ENCODE measurements around the gene FADS3.
A peak's percentile ranks its signal among the peaks of the same experiment; 100 is the strongest.

Gene FADS3, protein sequence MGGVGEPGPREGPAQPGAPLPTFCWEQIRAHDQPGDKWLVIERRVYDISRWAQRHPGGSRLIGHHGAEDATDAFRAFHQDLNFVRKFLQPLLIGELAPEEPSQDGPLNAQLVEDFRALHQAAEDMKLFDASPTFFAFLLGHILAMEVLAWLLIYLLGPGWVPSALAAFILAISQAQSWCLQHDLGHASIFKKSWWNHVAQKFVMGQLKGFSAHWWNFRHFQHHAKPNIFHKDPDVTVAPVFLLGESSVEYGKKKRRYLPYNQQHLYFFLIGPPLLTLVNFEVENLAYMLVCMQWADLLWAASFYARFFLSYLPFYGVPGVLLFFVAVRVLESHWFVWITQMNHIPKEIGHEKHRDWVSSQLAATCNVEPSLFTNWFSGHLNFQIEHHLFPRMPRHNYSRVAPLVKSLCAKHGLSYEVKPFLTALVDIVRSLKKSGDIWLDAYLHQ

GRCh38 chr11:61891331-61892084 is at the start of gene FADS3:
TSS of gene FADS3 (minus strand) at chr11:61891545. CDS start at chr11:61891381, 164 bp downstream.
- DNase-seq = peak; percentile 95

DNA sequence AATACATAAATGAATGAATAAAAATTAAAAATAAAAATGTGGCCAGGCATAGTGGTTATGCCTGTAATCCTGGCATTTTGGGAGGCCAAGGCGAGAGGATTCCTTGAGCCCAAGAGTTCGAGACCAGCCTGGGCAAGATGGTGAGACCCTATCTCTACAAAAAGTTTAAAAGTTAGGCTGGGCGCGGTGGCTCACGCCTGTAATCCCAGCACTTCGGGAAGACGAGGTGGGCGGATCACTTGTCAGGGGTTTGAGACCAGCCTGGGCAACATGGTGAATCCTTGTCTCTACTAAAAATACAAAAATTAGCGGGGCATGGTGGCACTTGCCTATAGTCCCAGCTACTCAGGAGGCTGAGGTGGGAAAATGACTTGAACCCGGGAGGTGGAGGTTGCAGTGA is 49.1 kb upstream of the FADS3 start:
- DNase-seq = no peak

DNA sequence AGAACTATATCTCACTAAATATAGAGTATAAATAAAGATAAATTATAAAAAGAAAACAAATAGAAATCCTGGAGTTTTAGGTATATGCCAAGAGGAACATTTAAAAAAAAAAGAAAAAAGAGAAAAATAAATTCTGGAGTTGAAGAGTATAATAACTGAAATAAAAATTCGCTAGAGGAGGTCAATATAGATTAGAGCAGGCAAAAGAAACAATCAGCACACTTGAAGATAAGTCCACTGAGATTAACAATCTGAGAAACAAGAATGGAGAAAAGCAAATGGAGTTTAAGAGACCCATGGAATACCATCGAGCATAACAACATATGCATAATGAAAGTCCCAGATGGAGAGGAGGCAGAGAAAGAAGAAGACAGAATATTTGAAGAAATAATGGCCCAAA is 44.5 kb upstream of the FADS3 start:
- DNase-seq = no peak

DNA sequence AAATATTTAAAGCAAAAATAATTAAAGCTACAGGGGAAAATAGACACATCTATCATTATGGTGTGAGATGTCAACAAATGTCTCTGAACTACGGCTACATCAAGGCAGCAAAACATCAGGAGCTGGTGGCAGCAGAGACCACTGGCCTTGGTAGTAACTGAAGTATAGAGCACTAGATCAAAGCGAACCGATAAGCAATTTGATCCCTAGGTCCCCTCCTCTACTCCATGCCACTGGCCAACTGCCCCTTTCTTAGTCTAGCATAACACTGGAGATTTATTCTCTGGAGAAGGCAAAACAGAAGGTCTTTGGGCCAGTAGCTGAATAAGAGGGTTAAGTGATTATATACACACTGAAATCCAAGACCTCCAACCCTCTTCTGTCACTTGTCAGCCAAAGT is 39.6 kb upstream of the FADS3 start:
- DNase-seq = no peak

DNA sequence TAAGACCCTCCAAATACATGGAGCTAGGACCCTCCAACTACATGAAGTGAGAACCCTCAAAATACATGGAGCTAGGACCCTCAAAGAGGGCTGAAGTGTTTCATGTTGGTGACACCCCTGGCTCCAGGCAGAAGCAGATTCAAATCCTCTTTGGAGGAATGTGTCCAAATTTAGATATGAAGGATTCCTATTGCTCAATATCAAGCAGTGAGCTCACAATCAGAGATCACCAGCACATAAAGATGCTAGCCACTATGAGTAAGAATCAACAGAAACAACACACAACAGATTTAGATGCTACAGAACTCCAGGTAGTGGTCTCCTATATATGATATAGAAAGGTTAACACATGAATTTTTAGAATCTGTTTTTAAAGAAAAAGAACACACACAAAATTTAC is 37.3 kb upstream of the FADS3 start:
- DNase-seq = no peak

DNA sequence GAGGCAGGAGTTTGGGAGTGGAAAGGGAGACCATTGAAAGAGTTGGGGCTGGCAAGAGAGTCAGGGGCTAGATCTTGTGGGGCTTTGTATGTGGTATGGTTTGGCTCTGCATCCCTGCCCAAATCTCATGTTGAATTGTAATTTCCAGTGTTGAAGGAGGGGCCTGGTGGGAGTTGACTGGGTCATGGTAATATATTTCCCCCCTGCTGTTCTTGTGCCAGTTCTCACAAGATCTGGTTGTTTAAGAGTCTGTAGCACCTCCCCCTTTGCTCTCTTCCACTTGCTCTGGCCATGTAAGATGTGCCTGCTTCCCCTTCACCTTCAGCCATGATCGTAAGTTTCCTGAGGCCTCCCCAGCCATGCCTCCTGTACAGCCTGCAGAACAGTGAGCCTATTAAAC is 36.2 kb upstream of the FADS3 start:
- DNase-seq = no peak

- no peak for DNase-seq
Measured at GRCh38 chr11:61926235-61926634, 34.9 kb upstream of the FADS3 start.

- DNase-seq = no peak
Measured at GRCh38 chr11:61925736-61926135, 34.4 kb upstream of the FADS3 start.

GRCh38 chr11:61924064-61924455 is 32.7 kb upstream of the FADS3 start:
- no peak for DNase-seq

GRCh38 chr11:61923166-61924063 is 32.1 kb upstream of the FADS3 start:
- no peak for DNase-seq

GRCh38 chr11:61922539-61922938 is 31.2 kb upstream of the FADS3 start:
- no peak for DNase-seq

DNA sequence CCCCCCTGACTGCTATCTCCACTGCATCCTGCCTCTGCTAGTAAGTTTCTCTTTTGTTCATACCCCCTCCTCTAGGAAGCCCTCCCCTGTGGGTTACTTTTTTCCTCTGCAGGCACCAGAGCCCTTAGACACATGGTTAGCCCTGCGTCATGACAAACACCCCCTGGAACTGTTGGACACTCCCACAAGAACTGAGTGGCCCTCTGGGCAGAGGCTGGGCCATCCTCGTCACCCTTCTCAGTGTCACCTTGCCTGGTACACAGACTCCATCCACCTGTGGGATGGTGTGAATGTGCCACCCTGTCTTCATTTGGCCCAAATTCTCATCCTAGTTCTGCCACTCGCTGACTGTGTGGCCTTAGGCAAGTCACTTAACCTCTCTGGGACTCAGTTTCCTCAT is 30.1 kb upstream of the FADS3 start:
- DNase-seq = no peak

DNA sequence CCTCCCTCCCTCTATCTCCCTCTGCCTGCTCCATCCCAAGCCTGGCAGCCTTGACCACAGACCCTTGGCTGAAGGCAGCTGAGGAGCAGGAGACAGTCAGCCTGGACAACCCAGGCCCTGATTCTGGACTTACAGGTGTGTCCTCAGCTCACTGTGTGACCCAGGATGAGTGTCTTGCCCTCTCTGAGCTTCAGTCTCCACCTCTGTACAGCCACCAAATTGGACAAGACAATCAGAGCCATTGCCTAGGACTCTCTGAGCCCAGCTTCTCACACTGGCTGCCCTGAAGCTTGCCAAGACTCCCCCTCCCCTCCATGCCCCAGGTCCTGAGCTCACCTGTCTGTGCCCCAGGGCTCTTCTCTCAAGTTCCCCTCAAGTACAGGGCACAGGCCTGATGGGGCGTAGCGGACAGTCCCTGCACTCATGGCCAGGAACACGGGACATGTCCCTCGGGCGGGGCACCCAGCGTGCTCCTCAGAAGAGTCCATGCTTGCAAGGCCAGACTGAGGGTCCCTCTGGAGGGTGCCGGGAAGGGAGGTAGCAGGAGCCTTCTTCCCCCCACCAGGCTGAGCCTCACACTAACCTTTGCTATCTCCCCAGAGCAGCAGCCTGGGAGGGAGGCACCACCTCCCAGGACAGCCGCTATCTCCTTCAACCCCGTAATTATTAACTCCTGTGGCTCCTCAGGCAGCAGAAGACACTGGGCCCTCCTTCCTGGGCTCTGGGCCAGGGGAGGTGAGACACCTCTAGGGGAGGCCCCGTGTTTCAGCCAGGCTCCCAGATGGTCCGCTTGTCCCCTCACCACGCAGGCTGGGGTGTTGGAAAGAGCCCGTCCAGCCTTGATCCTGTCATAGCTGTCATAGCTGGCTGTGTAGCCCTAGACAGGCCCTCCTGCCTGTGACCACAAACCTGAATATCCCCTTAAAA is 28.6 kb upstream of the FADS3 start:
- DNase-seq = no peak

- no peak for DNase-seq
Measured at GRCh38 chr11:61918938-61919704, 27.8 kb upstream of the FADS3 start.

DNA sequence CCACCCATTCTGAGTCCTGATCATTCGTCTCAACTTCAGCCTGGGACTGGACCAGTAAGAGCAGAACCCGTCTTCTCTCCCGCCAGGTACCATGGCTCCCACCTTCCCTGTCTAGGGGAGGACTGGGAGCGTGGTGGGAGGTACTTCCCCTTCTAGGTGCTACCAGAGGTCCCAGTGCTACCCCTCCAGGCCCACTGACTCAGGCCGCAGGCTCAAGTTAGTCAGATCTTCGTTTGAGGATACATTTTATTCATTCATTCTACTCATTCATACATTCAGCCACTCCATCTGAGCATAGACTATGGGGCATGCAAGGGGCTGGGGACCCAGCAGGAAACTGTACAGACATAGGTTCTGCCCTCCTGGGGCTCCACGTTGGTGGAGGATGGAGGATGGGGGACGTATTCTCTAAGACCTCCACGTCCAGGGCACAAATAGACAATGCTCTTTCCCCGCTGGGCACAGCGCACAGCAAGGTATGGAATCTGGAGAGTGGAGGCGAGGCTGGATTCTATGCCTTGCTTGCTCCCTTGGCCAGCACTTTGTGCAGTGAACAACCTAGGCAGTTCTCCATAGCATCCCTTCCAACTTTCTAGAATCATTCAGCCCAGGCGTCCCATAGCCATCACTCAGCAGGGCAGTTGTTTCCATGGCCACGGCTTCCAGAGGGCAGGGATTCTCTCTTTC is 27.0 kb upstream of the FADS3 start:
- DNase-seq = no peak

GRCh38 chr11:61917334-61918109 is 26.2 kb upstream of the FADS3 start, which contains the start of gene RAB3IL1:
TSS of gene RAB3IL1 (minus strand) at chr11:61917566. CDS start at chr11:61917367, 199 bp downstream.
- peak; percentile 38 for DNase-seq

- no peak for DNase-seq
Measured at GRCh38 chr11:61916737-61917333, 25.5 kb upstream of the FADS3 start.

DNA sequence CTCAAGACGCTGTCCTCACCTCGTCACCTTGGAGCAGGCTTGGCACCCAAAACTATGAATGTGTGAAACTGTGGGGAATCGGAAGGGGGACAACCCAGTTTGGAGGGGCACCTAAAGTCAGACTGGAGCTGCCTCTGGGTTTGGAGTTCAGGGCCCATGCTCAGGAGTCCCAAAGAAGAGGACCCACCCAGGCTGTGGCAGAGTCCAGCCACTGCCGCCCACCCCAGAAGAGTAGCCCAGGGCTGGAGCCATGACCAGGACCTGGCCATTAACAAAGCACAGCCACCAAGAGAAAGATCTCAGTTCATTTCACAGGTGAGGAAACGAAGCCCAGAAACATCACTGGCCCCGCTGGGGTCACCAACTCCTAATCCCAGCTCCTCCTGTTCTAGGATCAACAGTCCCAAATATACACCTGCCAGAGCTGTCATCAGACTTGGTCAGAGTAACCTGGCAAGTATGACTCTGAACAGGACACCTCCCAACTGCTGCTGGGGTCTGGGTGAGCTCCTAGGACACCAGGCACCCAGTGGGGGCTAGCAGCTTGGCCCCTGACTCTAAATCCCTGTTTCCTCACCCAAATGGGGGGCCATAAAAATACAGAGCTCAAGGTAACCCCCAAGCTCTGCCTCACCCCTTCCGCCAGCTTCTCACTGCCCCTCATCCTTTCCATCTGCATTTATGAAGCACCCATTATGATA is 23.3 kb upstream of the FADS3 start:
- DNase-seq = no peak

Data from NCI-H146 (cell line).